Nephron progenitor cell (in vitro differentiated cells): ENCODE measurements around the gene GH2.
"Not testable (repeated sequence)": the region's sequence is repeated elsewhere in the genome, so short reads cannot be mapped to it uniquely, and the experiment has no call there.

ENCODE experiments used
- DNase-seq: peaks from one replicate; pipeline ENCODE4 v3.0.0; 2021
- H3K27ac Mint-ChIP-seq: 2 replicates; pipeline ENCODE4 v1.8.0; 2021; ENCODE audit warnings: mild to moderate bottlenecking, moderate library complexity, mixed read lengths
- H3K27me3 Mint-ChIP-seq: 2 replicates; pipeline ENCODE4 v1.8.0; 2021; ENCODE audit warnings: mild to moderate bottlenecking, low read depth, mixed read lengths; ENCODE audit not compliant: poor library complexity
- H3K36me3 Mint-ChIP-seq: 2 replicates; pipeline ENCODE4 v1.8.0; 2021; ENCODE audit warnings: low read depth, mixed read lengths
- H3K4me1 Mint-ChIP-seq: 2 replicates; pipeline ENCODE4 v1.8.0; 2021; ENCODE audit warnings: mixed read lengths
- H3K4me3 Mint-ChIP-seq: 2 replicates; pipeline ENCODE4 v1.8.0; 2021; ENCODE audit warnings: mild to moderate bottlenecking, moderate library complexity, mixed read lengths
- H3K9me3 Mint-ChIP-seq: 2 replicates; pipeline ENCODE4 v1.8.0; 2021; ENCODE audit warnings: mild to moderate bottlenecking, moderate library complexity, mixed read lengths
- CTCF ChIP-seq: fragments of 200-600 bp; sonication (generic); IDR thresholded peaks from 2 replicates; pipeline ENCODE4 v1.5.0; 2021; ENCODE audit warnings: antibody characterized with exemption

The GH2 gene

GRCh38 chr17:63911041-63911635 is 29.4 kb upstream of the GH2 start, which contains the start of gene CSHL1:
CSHL1 (minus strand) TSS chr17:63911258; CDS start chr17:63911196, 62 bp downstream.
- H3K4me1 Mint-ChIP-seq, result peaks cover 5% of the 10 kb centered on the region
- no peak within 1 kb of the TSS for H3K4me3 Mint-ChIP-seq
- H3K27ac Mint-ChIP-seq, result no peak within 1 kb of the TSS
- H3K36me3 Mint-ChIP-seq, result no peaks in the 10 kb centered on the region
- DNase-seq, result no peak
- H3K9me3 Mint-ChIP-seq, result no peaks in the 10 kb centered on the region
- H3K27me3 Mint-ChIP-seq, result peaks cover 59% of the 10 kb centered on the region
- TF ChIP-seq CTCF, result no peak

GRCh38 chr17:63910096-63910495 is 28.4 kb upstream of the GH2 start:
- no peak for TF ChIP-seq CTCF
- DNase-seq, result no peak
- Mint-ChIP-seq H3K36me3 (no peaks in the 10 kb centered on the region), H3K4me3 (no peak overlapping the region), H3K27me3 (peaks cover 50% of the 10 kb centered on the region), H3K9me3 (no peaks in the 10 kb centered on the region), H3K27ac (no peak overlapping the region), H3K4me1 (peaks cover 5% of the 10 kb centered on the region)

GRCh38 chr17:63909586-63909985 is 27.8 kb upstream of the GH2 start:
- H3K27ac Mint-ChIP-seq, H3K9me3 Mint-ChIP-seq, H3K36me3 Mint-ChIP-seq, H3K4me1 Mint-ChIP-seq, H3K4me3 Mint-ChIP-seq, DNase-seq: not testable (repeated sequence)
- peaks cover 46% of the 10 kb centered on the region for H3K27me3 Mint-ChIP-seq

- not testable (repeated sequence) for H3K36me3 Mint-ChIP-seq, H3K4me1 Mint-ChIP-seq, H3K9me3 Mint-ChIP-seq, H3K4me3 Mint-ChIP-seq, DNase-seq, H3K27ac Mint-ChIP-seq
- TF ChIP-seq CTCF, result peak; percentile 43
- H3K27me3 Mint-ChIP-seq, result peaks cover 44% of the 10 kb centered on the region
These were observed 25.5 kb upstream of the GH2 start for GRCh38 chr17:63907161-63907778.

GRCh38 chr17:63904796-63905195 is 23.1 kb upstream of the GH2 start:
- H3K27me3 Mint-ChIP-seq, result peaks cover 40% of the 10 kb centered on the region
- not testable (repeated sequence) for H3K36me3 Mint-ChIP-seq, DNase-seq, H3K9me3 Mint-ChIP-seq, H3K4me3 Mint-ChIP-seq, H3K4me1 Mint-ChIP-seq, H3K27ac Mint-ChIP-seq

GRCh38 chr17:63903787-63904201 is 22.1 kb upstream of the GH2 start:
- H3K4me3 Mint-ChIP-seq, H3K4me1 Mint-ChIP-seq, H3K27ac Mint-ChIP-seq, H3K9me3 Mint-ChIP-seq, DNase-seq, H3K36me3 Mint-ChIP-seq: not testable (repeated sequence)
- H3K27me3 Mint-ChIP-seq, result peaks cover 38% of the 10 kb centered on the region
- TF ChIP-seq CTCF, result peak; percentile 47

- H3K4me3 Mint-ChIP-seq, H3K36me3 Mint-ChIP-seq, H3K27ac Mint-ChIP-seq, DNase-seq, H3K9me3 Mint-ChIP-seq, H3K4me1 Mint-ChIP-seq: not testable (repeated sequence)
- peaks cover 46% of the 10 kb centered on the region for H3K27me3 Mint-ChIP-seq
These were observed 20.2 kb upstream of the GH2 start for GRCh38 chr17:63901971-63902370.

GRCh38 chr17:63898899-63899798 is 17.4 kb upstream of the GH2 start:
- not testable (repeated sequence) for H3K4me1 Mint-ChIP-seq, H3K4me3 Mint-ChIP-seq, H3K9me3 Mint-ChIP-seq, H3K27ac Mint-ChIP-seq, H3K36me3 Mint-ChIP-seq, DNase-seq
- H3K27me3 Mint-ChIP-seq, result peaks cover 50% of the 10 kb centered on the region

GRCh38 chr17:63896524-63897354 is 15.0 kb upstream of the GH2 start, which contains the start of gene CSH1:
CSH1 (minus strand) TSS chr17:63896574; CDS start chr17:63896511, 63 bp downstream.
- not testable (repeated sequence) for H3K9me3 Mint-ChIP-seq, DNase-seq, H3K36me3 Mint-ChIP-seq, H3K4me3 Mint-ChIP-seq, H3K27ac Mint-ChIP-seq
- Mint-ChIP-seq H3K4me1 (peaks cover 10% of the 10 kb centered on the region), H3K27me3 (peaks cover 43% of the 10 kb centered on the region)
